Right lobe of liver (tissue), 4 donors: Measurements from ENCODE around the gene MOB3B.

ENCODE experiments used
- POLR2A ChIP-seq: fragments of 450-650 bp; IDR thresholded peaks from one replicate; pipeline ENCODE4 v1.6.1; 2017; ENCODE audit warnings: antibody characterized with exemption, mild to moderate bottlenecking
- TF ChIP-seq, protein P1 (sequence below), 4 donors: fragments of 200-600 bp in 3 of 4; fragments of 450-650 bp in 1 of 4; IDR thresholded peaks; one replicate each; pipeline versions ENCODE4 v1.5.1 to v1.8.0; 2016 to 2022; ENCODE audit warnings: antibody characterized with exemption in 4 of 4, mild to moderate bottlenecking in 2 of 4
- donor health status: DM: no; HTN: no; CAD: no.
- donor health status: DM: no; HTN: no; CAD: no.
- donor health status: DM: no; HTN: yes; CAD: no.

DNA sequence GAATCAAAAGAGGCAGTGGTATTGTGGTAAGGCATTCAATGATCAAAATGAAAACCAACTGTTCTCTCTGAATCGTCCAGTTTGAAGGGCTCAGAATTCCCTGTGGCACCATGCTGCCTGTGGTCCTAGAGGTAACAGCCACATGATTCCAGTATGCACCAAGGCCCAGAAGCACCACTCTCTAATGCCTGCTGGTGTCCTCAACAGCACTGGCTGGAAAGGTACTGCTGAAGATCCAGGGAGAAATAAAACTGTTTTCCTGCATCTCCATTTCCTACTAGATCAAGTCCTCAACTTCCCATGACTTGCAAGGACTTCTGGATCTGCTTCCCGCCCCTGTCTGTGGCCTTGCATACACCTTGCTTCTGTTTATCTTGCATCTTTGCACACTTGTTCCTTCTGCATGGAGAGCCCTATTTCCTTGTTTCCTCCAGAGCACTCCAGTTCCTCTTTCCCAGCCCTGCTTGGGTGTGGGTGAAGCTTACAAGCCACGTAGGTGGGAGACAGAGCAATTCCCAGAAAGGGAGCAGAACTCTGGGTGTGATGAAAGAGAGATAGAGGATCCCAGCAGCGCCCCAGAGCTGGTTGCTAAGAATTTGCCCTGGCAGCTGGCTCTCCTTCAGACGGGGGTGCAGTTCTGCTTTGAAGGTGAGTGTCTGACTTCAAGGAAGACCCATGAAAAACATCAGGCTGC lies 191.6 kb downstream of the MOB3B start:
- TF ChIP-seq, protein P1, sequence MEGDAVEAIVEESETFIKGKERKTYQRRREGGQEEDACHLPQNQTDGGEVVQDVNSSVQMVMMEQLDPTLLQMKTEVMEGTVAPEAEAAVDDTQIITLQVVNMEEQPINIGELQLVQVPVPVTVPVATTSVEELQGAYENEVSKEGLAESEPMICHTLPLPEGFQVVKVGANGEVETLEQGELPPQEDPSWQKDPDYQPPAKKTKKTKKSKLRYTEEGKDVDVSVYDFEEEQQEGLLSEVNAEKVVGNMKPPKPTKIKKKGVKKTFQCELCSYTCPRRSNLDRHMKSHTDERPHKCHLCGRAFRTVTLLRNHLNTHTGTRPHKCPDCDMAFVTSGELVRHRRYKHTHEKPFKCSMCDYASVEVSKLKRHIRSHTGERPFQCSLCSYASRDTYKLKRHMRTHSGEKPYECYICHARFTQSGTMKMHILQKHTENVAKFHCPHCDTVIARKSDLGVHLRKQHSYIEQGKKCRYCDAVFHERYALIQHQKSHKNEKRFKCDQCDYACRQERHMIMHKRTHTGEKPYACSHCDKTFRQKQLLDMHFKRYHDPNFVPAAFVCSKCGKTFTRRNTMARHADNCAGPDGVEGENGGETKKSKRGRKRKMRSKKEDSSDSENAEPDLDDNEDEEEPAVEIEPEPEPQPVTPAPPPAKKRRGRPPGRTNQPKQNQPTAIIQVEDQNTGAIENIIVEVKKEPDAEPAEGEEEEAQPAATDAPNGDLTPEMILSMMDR (IDR thresholded peaks at IDR 0.05): no peak
- TF ChIP-seq POLR2A: no peak
